Keratinocyte (primary cell): ENCODE measurements around the gene PSMA3.

Experiments
- EZH2 ChIP-seq: IDR thresholded peaks from one replicate; pipeline ENCODE4 v1.6.1; 2012; ENCODE audit warnings: inconsistent platforms, mild to moderate bottlenecking, low read length, moderate library complexity
- TF ChIP-seq, protein P1 (sequence below), 3 experiments: IDR thresholded peaks in 1 of 3; conservative IDR thresholded peaks in 1 of 3; optimal IDR thresholded peaks in 1 of 3; 2 replicates in 2 of 3; 3 replicates in 1 of 3; pipeline versions ENCODE3 to v1.5.1; 2011; ENCODE audit warnings: low read length in 3 of 3, mild to moderate bottlenecking in 3 of 3, moderate library complexity in 2 of 3, control low read depth in 1 of 3, inconsistent platforms in 1 of 3; ENCODE audit not compliant: insufficient read depth in 2 of 3; ENCODE audit errors: extremely low read depth in 1 of 3

- TF ChIP-seq, protein P1, sequence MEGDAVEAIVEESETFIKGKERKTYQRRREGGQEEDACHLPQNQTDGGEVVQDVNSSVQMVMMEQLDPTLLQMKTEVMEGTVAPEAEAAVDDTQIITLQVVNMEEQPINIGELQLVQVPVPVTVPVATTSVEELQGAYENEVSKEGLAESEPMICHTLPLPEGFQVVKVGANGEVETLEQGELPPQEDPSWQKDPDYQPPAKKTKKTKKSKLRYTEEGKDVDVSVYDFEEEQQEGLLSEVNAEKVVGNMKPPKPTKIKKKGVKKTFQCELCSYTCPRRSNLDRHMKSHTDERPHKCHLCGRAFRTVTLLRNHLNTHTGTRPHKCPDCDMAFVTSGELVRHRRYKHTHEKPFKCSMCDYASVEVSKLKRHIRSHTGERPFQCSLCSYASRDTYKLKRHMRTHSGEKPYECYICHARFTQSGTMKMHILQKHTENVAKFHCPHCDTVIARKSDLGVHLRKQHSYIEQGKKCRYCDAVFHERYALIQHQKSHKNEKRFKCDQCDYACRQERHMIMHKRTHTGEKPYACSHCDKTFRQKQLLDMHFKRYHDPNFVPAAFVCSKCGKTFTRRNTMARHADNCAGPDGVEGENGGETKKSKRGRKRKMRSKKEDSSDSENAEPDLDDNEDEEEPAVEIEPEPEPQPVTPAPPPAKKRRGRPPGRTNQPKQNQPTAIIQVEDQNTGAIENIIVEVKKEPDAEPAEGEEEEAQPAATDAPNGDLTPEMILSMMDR (optimal IDR thresholded peaks at IDR 0.05 in 1 of 3, IDR thresholded peaks at IDR 0.05 in 1 of 3, conservative IDR thresholded peaks at IDR 0.05 in 1 of 3; ENCODE audit: extremely low read depth in 1 of 3, insufficient read depth in 2 of 3, low read length in 3 of 3): no peak
- TF ChIP-seq EZH2: no peak
Observed at GRCh38 chr14:58309086-58309485, 64.4 kb downstream of the PSMA3 start.
